NCI-H187 treated with DMSO at 0.1 percent for 48 hours (cell line): Measurements from ENCODE around the gene FBLN1.
"Not testable (repeated sequence)": the region's sequence is repeated elsewhere in the genome, so short reads cannot be mapped to it uniquely, and the experiment has no call there.

Experiments
- DNase-seq: peaks from one replicate; lab custom pipeline; 2025; lab: John Stamatoyannopoulos, UW

Gene FBLN1, protein sequence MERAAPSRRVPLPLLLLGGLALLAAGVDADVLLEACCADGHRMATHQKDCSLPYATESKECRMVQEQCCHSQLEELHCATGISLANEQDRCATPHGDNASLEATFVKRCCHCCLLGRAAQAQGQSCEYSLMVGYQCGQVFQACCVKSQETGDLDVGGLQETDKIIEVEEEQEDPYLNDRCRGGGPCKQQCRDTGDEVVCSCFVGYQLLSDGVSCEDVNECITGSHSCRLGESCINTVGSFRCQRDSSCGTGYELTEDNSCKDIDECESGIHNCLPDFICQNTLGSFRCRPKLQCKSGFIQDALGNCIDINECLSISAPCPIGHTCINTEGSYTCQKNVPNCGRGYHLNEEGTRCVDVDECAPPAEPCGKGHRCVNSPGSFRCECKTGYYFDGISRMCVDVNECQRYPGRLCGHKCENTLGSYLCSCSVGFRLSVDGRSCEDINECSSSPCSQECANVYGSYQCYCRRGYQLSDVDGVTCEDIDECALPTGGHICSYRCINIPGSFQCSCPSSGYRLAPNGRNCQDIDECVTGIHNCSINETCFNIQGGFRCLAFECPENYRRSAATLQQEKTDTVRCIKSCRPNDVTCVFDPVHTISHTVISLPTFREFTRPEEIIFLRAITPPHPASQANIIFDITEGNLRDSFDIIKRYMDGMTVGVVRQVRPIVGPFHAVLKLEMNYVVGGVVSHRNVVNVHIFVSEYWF

DNA sequence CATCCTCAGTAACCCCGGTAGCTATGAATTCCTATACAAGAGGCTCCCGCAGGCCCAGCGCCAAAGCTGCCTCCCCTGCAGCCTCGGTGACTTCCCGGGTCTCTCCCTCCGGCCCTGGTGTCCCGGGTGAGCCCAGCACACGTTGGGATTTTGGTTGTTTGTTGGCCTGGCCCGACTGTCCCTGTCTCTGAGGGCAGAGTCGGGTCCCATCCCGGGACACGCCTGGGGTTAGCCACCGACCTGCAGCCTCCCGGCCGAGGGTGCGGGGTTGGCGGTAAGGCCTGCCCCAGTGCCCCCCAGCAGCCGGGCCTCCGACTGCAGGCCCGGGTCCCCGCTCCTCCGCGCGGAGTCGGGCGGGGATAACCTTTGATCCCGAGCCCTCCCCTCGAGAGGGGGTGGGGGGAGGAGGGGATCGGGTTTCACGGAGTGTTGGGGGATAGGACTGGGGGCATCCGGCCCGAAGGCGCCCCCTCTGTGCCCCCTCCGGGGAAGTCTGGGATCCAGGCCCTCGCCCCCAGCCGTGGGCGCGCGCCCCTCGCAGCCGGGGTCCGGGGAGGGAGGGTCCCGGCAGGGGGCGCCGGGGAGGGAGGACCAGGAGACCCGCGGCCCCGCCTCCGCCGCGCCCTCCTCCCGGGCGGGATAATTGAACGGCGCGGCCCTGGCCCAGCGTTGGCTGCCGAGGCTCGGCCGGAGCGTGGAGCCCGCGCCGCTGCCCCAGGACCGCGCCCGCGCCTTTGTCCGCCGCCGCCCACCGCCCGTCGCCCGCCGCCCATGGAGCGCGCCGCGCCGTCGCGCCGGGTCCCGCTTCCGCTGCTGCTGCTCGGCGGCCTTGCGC lies at the start of gene FBLN1:
Gene FBLN1 (plus strand): TSS at position 669 of the 835 bp plus-strand sequence. CDS start 103 bp downstream, at position 772.
- no peak for DNase-seq

DNA sequence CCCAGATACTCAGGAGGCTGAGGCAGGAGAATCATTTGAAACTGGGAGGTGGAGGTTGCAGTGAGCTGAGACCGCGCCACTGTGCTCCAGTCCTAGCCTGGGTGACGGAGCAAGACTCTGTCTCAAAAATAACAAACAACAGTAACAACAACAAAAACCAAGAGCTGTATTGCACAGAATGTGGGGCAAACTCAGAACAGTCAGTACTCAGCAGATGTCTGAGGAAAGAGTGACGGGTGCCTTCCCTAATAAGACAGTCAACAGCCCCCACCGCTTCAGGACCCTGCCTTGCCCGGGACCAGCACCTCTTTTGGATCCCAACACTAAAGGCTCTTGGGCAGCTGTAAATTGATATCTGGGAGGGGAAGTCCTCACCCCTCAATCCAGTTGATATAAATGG lies 48.9 kb upstream of the FBLN1 start:
- no peak for DNase-seq

DNA sequence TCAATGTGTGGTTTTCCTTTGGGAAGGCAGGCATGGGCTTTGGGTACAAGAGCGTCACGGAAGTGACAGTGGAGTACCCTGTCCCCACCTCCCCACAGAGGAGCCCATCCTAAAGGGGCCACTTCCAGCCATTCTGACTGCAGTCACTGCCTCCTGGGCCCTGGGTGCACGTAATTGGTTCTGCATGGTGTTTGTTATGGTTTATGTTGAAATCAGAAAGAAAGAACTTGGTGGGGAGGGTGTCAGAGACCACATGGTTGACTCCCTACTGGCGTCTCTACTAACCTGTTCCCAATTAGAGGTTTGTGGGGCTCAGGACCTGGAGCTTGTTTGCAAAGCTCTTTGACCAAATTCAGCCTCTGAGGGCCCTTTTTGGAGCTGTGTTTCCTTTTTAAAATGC lies 48.4 kb upstream of the FBLN1 start:
- no peak for DNase-seq

DNA sequence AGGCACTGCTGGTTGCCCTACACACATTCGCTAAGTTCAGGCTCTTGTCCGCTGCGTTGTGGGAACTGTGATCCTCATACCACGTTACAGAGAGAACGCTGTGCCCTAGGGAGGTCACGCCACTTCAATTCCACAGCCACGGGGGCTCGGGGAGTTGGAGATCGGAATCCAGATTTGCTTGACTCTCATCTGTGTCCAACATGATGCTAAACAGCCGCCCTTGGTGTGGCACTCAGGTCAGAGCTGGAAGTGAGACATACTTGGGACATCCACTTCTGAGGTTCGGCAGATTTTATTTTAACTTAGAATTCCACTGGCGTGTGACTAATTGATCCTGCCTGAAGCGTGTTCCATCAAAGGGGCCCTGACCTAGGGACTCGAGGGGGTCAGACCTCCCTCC lies 47.5 kb upstream of the FBLN1 start:
- DNase-seq = no peak

DNA sequence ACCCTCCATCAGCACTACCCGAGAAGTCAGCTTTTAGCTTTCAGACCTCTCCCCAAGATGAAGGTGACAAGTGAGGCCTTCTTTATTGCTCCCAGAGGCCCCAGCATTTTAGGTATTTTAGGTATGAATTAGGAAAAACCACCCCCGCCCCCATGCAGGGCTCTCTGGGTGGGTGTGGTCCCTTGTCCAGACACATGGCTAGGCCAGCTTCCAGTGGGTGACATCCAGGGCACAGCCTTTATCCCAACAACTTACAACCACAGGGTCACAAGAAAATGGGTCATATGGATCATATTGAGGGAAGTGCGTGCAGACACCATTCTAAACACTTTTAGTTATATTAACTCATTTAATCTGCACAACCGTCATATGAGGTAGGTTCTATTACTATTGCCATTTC lies 47.1 kb upstream of the FBLN1 start:
- no peak for DNase-seq

DNA sequence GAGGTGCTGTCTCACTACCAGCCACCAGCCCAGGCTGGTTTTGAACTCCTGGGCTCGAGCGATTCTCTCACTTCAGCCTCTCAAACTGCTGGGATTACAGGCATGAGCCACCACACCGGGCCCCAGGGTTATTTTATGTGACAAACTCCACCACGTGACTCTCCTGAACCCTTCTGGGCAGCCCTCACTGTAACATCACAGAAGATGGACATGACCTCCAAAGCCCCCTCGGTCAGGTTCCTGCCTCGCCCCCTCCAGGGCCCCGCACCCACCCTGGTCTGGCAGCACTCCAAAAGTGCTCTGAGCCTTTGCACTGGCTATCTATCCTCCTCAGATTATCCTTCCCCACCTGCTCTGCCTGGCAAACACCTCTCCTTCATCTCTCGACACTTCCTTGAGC lies 45.9 kb upstream of the FBLN1 start:
- no peak for DNase-seq

DNA sequence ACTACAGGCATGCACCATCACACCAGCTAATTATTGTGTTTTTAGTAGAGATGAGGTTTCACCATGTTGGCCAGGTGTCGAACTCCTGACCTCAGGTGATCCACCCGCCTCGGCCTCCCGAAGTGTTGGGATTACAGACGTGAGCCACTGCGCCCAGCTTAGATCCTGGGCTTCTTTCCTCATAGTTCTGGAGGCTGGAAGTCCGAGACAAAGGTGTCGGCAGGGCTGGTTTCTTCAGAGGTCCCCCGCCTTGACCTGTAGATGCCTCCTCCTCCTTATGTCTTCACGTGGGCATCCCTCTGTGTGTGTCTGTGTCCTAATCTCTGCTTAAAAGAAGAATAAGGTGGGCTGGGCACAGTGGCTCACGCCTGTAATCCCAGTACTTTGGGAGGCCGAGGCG lies 44.2 kb upstream of the FBLN1 start:
- DNase-seq = no peak

DNA sequence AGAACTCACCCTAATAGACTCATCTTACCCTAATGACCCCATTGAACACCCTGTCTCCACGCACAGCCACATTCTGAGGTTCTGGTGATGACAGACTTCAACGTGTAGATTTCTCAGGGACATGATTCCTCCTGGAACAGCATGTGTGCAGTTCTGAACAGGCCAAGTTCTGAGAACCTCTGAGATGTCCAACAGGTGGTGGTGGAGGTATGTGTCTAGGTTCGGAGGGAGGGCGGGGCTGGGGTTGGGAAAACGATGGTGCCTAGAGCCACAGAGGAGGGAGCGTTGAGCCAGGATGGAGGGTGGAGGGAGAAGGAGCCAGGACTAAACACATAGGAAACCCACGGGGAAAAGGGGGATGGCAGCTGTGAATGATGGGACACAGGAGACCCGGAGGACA lies 43.4 kb upstream of the FBLN1 start:
- no peak for DNase-seq

DNA sequence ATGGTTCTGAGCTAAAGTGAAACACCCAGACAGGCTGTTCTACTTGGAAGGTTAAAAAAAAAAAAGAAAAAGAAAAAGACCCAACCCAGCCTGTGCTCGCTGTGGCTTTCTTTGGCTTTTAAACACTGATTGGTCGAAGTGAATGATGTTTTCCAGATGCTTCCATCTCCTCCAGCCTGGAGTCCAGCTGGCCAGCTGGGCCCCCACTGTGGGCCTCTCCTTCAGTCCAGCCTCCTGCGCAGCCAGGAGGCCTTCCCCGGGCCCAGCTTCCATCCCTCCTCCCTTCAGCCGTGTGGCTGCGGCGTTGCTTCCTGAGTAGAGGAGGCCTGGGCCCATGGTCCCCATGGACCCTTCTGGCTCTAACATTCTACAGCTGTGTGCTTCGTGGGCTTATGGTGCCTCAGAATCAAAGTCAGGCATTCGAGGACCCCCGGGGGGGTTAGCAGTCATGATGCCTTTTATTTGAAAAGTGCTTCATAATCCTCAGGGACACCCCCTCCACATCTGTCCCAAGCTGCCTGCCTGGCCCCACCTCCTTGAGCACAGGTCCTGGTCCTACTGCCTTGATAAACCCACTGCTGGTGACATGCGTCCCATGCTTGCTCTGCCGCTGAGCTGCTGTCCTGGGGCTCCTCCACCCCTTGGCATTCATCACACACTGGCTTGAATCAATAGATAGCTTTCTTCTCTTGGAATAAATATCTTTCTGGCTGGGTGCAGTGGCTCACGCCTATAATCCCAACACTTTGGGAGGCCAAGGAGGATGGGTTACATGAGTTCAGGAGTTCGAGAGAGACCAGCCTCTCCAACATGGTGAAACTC lies 42.2 kb upstream of the FBLN1 start:
- no peak for DNase-seq

DNA sequence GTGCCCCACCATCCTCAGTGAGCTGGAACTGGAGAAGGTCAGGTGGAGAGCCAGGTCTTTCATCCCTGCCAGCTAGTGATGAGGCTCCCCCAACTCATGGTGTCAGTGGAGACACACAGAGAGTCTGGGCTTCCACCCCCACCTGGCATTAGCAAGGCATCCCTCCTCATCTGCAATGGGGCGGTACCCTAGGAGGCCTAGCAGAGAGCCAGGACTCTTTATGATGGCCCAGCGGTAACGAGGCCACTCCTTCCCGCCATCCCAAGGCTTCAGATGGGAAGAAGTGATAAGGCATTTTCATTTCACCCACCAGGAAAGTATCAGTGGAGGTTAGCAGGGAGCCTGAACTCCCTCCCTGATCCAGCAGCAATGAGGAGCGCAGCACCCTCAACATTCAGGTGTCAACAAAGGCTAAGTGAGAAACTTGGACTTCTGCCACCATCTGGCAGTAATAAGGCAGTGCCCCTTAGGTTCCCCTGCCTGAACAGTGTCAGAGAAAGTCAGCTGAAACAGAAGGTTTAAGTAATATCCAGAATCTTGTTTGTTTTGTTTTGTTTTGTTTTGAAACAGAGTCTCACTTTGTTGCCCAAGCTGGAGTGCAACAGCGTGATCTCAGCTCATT lies 40.5 kb upstream of the FBLN1 start:
- DNase-seq = no peak

DNA sequence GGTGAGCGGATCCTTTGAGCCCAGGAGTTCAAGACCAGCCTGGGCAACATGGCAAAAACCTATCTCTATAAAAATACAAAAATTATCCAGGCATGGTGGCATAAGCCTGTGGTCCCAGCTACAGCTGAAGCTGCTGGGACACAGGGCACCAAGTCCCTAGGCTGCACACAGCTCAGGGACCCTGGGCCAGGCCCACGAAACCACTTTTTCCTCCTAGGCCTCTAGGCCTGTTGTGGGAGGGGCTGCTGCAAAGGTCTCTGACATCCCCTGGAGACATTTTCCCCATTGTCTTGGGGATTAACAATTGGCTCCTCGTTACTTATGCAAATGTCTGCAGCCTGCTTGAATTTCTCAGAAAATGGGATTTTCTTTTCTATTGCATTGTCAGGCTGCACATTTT lies 39.0 kb upstream of the FBLN1 start:
- not testable (repeated sequence) for DNase-seq

DNA sequence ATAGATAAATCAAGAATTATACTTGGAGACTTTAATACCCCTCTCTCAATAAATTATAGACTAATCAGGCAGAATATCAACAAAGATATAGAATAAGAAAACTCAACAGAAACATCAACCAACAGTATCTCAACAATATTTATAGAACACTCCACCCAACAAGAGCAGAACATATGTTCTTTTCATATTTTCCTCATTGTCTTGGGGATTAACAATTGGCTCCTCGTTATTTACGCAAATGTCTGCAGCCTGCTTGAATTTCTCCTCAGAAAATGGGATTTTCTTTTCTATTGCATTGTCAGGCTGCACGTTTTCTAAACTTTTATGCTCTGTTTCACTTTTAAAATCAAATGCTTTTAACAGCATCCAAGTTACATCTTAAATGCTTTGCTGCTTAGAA lies 37.0 kb upstream of the FBLN1 start:
- DNase-seq = no peak

DNA sequence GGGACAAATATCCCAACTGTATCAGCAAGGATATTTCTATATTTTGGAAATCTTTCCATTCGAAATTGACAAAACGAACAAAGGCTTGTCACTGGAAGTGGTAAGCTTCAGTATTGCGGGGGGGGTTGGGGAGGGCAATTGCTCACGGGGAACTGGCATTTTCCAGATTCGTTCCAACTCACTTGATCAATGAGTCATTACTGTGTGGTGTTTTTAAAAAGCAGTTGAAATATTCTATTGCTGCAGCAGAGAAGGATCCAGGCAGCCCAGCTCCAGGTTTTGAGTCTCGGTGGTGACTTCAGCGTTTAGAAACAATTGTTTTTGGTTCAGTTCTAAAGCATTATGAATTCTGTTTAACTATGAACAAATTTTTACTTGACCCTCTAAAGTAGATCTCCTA lies 33.8 kb upstream of the FBLN1 start:
- DNase-seq = no peak

DNA sequence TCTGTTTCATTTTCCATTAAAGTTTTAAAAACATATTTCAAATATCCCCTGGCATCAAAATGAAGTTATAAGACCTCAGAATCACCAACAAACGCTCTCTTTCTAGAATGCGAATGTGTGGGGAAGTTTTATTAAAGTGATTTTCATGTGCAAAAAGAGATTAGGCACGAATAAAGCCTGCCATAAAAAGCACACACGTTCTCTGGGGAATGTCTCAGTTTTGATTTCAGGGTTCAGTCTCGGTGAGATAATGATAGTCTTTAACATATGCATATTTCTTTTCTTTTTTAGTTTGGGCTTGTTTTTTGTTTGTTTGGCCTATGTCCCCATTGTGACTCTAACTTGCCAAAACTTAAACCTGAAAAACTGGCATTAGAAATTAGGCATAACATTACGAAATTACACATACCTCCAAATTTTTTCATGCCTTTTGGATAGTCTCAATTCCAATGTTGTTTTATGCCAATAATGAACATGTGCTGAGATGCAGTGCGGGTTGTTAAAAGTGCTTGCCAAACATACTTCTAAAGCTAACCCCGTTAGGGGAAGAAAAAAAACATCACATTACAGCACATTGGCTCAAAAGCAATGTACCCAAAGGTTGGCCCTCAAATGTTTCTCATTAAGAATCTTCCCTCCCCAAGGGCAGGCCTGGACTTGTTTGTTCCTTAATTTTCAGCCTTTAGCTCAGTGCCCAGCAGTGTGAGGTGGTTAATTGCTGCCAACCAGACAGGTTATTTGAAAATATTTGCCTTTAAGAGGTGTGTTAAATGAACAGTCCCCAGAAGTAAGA lies 33.2 kb upstream of the FBLN1 start:
- no peak for DNase-seq

DNA sequence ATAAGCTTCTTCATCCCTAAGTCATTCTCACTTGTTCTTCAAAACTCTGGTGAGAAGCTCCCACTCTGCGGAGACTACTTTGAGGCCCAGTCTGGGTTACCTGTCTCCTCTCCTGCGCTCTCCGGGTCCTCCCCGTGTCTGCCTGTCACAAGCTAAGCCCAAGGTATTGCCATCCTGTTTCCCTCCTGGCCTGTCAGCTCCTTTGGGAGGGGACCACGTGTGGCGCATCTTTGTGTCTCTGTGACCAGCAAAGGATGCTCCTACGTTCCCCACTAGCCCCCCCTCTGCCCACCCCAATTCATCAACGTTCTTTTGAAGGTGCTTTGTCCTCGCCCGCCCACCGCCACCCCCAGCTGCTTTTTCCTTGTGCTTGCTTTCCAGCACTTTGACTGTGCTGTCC lies 31.8 kb upstream of the FBLN1 start:
- DNase-seq = no peak

DNA sequence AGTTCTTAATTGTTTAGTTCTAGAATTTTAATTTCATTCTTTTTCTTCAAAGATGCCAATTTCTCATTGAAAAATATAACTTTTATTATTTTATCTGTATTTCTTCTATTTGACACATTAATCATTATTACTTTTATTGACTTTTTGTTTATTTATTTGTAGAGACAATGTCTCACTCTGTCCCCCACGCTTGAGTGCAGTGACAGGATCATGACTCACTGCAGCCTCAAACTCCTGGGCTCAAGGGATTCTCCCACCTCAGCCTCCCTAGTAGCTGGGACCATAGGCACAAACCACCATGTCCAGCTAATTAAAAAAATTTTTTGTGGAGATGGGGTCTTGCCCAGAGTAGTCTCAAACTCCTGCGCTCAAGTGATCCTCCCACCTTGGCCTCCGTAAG lies 30.3 kb upstream of the FBLN1 start:
- no peak for DNase-seq

DNA sequence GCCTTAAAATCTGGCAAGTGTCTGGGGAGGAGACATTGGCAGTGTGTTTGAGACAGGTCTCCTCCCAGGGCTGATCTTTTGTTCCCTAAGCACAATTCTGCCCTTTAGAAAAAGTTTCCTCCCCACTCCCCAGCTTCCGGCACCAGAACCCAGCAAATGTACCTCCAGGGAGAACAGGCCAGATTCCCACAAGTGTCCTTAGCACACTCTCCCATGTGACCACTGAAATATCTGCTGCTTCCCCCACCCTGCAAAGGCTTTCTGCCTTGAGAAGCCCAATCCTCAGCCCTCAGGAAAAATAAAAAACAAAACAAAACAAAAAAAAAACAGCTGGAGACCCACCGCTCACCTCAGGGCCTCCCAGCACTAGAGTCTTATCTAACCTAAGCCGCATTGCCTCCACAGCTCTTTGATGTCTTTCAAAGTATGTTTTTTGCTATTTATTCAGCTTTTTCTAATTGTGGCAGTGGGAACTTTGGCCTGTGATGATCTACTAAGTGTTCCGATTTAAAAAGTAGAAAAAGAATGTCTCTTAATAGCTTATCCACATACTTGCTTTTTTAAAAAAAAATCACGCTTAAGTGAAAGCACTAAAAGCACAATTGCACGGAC lies 29.0 kb upstream of the FBLN1 start:
- DNase-seq = no peak

DNA sequence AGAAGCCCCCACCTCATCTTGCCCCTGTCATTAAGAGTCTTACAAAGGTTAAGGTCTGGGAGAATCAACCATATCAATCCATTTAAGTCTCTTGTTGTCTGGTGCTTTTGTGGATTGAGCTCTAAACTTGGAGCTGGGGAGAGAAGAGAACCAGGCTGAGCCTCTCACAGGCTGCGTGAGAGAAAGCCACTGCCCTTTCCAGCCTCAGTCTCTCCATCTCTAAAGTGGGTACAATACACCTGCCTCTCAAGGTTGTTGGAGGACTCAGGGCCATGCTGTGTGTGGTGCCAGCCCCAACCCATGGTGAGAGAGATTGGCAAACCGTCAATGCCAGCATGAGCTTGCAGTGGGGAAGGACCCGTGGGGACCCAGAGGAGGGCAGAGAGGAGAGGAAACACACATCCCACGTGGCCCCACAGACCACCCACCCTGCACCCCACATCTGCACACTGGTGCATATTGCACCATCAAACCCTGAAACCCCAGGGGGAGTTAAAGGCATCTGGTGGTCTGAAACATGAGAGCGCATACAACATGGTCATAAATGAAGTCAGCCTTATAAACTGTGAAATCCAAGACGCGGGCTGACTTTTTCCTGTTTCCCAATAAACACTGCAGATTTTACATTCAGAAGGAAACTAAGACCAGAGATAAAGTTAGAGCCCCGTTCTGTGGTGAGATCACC lies 27.5 kb upstream of the FBLN1 start:
- DNase-seq = no peak

DNA sequence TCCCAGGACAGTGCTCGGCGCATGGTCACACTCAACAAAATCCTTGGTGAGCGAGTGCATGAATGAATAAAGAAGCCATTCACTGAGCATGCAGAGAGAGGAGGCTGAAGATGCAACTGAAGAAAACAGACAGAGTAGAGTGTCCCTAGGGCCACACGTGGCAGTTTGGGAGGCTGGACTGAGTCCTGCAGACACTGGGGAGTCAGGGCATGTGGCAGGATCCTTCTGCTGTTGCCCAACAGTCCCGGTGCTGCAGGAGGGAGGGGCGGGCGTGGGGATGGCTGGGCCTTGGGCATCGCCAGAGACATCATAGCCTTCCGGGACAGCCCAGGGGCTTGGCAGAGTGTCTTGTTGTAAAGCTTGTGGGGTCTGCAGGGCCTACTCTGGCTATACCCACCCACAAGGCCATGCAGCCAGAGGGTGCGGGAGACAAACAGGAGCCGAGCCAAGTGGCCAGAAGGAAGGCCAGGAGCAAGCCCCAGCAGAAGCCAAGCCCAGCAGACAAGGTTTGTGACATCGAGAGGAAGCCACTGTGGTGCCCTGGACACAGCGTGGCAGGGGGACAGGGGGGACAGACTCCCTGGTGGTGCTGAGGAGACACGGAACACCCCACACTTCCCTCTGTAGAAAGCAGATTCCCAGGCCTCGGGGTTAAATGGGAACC lies 26.7 kb upstream of the FBLN1 start:
- no peak for DNase-seq
